Ishikawa (cell line): ENCODE results near the gene TMUB1.

Experiments
- FOXM1 ChIP-seq: IDR thresholded peaks from 2 replicates; pipeline ENCODE4 v1.6.1; 2012; ENCODE audit warnings: low read depth, borderline replicate concordance
- MAX ChIP-seq: IDR thresholded peaks from 2 replicates; pipeline ENCODE4 v1.6.1; 2012

GRCh38 chr7:151093748-151094147 is 10.5 kb upstream of the TMUB1 start:
- TF ChIP-seq FOXM1, result no peak
- no peak for TF ChIP-seq MAX
